SK-N-SH treated with all-trans-retinoic acid at 6 μM for 48 hours (cell line): ENCODE data around the gene ACSS3.

ENCODE experiments used
- GLIS3 ChIP-seq: fragments of 250-450 bp; sonication (Bioruptor Pico); IDR thresholded peaks from 2 replicates; pipeline ENCODE4 v1.5.0; 2020; ENCODE audit warnings: mild to moderate bottlenecking, moderate library complexity
- TCF4 ChIP-seq: fragments of 250-450 bp; sonication (Bioruptor Pico); IDR thresholded peaks from 2 replicates; pipeline ENCODE4 v1.8.0; 2021; ENCODE audit warnings: mild to moderate bottlenecking, moderate library complexity, borderline replicate concordance
- ZC3H10 ChIP-seq: fragments of 250-450 bp; sonication (Bioruptor Pico); IDR thresholded peaks from 2 replicates; pipeline ENCODE4 v1.5.1; 2021; ENCODE audit warnings: mild to moderate bottlenecking, moderate library complexity
- ZNF70 ChIP-seq: fragments of 450-650 bp; formaldehyde crosslinking; IDR thresholded peaks from 2 replicates; pipeline ENCODE4 v1.5.0; 2020; ENCODE audit warnings: mild to moderate bottlenecking, moderate library complexity
- ZNF8 ChIP-seq: fragments of 450-650 bp; formaldehyde crosslinking; IDR thresholded peaks from 2 replicates; pipeline ENCODE4 v1.5.0; 2020; ENCODE audit warnings: mild to moderate bottlenecking, moderate library complexity

DNA sequence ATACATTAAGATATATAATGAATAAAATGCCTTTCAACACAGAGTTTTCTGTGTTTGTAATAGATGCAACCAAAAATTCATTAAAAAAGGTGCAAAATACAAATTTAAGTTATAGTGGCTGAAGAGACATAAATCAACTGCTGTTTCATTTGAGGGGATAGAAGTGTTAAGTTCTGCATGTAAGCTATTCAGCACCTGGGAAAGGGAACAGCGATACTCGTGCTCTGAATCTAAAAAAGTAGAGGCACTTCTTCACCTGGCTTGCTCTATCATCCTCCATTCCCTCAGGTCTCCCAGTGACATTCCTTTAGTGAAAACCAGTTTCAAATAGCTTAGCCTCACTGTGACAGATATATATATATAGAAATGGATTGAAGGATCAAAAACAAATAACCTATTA lies 222.6 kb downstream of the ACSS3 start:
- TF ChIP-seq ZC3H10 (no peak), ZNF8 (CRISPR knock-in tag) (no peak), GLIS3 (no peak), ZNF70 (CRISPR knock-in tag) (no peak), TCF4 (no peak)
